HG03064 (cell line): Measurements from ENCODE around the gene TCF4.

Experiments
- ATAC-seq: cut with Tn5 transposase; IDR thresholded peaks from one replicate; pipeline ENCODE4 v1.9.1; 2021; ENCODE audit warnings: low read depth; ENCODE audit not compliant: unreplicated experiment

Gene TCF4

GRCh38 chr18:55228191-55228590, 359.8 kb downstream of the TCF4 start:
- ATAC-seq = no peak

GRCh38 chr18:55227771-55228170, 360.2 kb downstream of the TCF4 start:
- no peak for ATAC-seq

- no peak for ATAC-seq
Observed at GRCh38 chr18:55226044-55226443, 361.9 kb downstream of the TCF4 start.

- ATAC-seq = no peak
Observed at GRCh38 chr18:55224086-55224625, 363.8 kb downstream of the TCF4 start.

- ATAC-seq = no peak
Observed at GRCh38 chr18:55221622-55222021, 366.4 kb downstream of the TCF4 start.

- ATAC-seq = peak; percentile 73
Observed at GRCh38 chr18:55220523-55220922, 367.5 kb downstream of the TCF4 start.

- no peak for ATAC-seq
Observed at GRCh38 chr18:55219823-55220222, 368.2 kb downstream of the TCF4 start.

- no peak for ATAC-seq
Observed at GRCh38 chr18:55219059-55219458, 368.9 kb downstream of the TCF4 start.

GRCh38 chr18:55214969-55215368, 373.0 kb downstream of the TCF4 start:
- ATAC-seq = no peak

- ATAC-seq = no peak
Observed at GRCh38 chr18:55214534-55214933, 373.5 kb downstream of the TCF4 start.

GRCh38 chr18:55213586-55213985, 374.4 kb downstream of the TCF4 start:
- no peak for ATAC-seq

GRCh38 chr18:55206927-55207326, 381.1 kb downstream of the TCF4 start:
- ATAC-seq = no peak

GRCh38 chr18:55202232-55202917, 385.6 kb downstream of the TCF4 start:
- ATAC-seq = no peak

- ATAC-seq = no peak
Observed at GRCh38 chr18:55199291-55199963, 388.6 kb downstream of the TCF4 start.

- no peak for ATAC-seq
Observed at GRCh38 chr18:55195863-55196262, 392.1 kb downstream of the TCF4 start.

- no peak for ATAC-seq
Observed at GRCh38 chr18:55189972-55190371, 398.0 kb downstream of the TCF4 start.

- no peak for ATAC-seq
Observed at GRCh38 chr18:55186588-55186987, 401.4 kb downstream of the TCF4 start.

GRCh38 chr18:55185391-55185790, 402.6 kb downstream of the TCF4 start:
- no peak for ATAC-seq

- no peak for ATAC-seq
Observed at GRCh38 chr18:55179835-55180234, 408.2 kb downstream of the TCF4 start.

- ATAC-seq = no peak
Observed at GRCh38 chr18:55179425-55179824, 408.6 kb downstream of the TCF4 start.

- no peak for ATAC-seq
Observed at GRCh38 chr18:55173291-55173690, 414.7 kb downstream of the TCF4 start.
